ENCODE measurements around the gene IKZF2.

Gene IKZF2

DNA sequence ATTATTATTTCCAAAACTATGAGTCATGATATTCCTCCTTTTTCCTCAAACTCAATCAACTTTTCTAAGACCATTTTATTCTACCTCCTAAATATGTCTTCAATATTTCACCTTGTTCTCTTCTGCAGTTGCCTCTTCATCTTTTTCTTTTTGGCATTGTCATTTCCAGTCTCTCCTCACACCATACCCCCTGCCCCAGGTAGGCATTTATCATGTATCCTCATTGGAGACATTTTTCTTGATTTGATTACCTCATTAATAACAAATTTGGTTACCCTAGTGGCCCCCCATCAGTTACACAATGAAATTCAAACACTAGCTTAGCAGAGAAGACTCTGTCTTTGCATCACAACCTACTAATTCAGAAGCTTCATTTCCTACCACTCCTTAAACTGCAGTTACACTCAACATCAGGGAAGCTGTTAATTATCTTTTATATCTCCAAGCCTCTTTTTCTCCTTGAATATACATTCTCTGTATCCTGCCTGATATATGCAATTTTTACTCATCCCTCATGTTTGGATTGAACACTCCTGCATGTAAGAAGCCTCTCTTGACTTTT lies 133.0 kb downstream of the IKZF2 start:
- ChIA-PET CTCF (no interaction called here), POLR2A (no interaction called here)
- TF ChIP-seq CTBP1 (IDR thresholded peaks at IDR 0.05; ENCODE audit: borderline replicate concordance) (no peak), ARNT (IDR thresholded peaks at IDR 0.05) (no peak), ELF4 (IDR thresholded peaks at IDR 0.05) (no peak), BHLHE40 (IDR thresholded peaks at IDR 0.05; ENCODE audit: borderline replicate concordance) (no peak), LEF1 (IDR thresholded peaks at IDR 0.05; ENCODE audit: borderline replicate concordance) (no peak), NFRKB (IDR thresholded peaks at IDR 0.05) (no peak), ZNF384 (IDR thresholded peaks at IDR 0.05) (no peak), SP1 (IDR thresholded peaks at IDR 0.05) (no peak), L3MBTL2 (conservative IDR thresholded peaks at IDR 0.05) (no peak)
- no peak for DNase-seq (ENCODE audit: extremely low spot score)

DNA sequence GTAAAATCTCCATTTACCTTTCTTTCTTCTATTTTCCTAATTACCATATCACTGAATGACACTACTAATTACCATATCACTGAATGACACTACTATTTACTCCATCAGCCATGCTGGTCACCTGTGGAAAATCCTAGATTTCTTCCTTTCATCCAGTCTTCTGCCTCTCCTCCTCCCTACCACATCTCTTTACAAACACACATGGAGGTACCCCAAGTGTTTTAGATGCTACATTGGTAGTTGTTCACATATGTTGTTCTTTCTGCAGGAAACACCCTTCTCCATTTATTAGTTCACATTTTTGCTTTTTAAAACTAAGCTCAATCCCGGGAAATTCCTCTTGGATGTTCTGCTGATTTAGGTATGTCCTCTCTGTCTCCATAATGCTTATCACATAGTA lies 134.0 kb downstream of the IKZF2 start:
- no peak for DNase-seq (ENCODE audit: extremely low spot score)
- ChIA-PET CTCF (no interaction called here), POLR2A (no interaction called here)
- TF ChIP-seq CTBP1 (IDR thresholded peaks at IDR 0.05; ENCODE audit: borderline replicate concordance), result no peak
- no peak for TF ChIP-seq FOXK2 (IDR thresholded peaks at IDR 0.05)
- TF ChIP-seq ZNF384 (IDR thresholded peaks at IDR 0.05), result no peak
- no peak for TF ChIP-seq LEF1 (IDR thresholded peaks at IDR 0.05; ENCODE audit: borderline replicate concordance)
- TF ChIP-seq NFRKB (IDR thresholded peaks at IDR 0.05), result no peak
- no peak for TF ChIP-seq SUZ12 (IDR thresholded peaks at IDR 0.05)
- no peak for TF ChIP-seq BHLHE40 (IDR thresholded peaks at IDR 0.05; ENCODE audit: borderline replicate concordance)
- TF ChIP-seq SP1 (IDR thresholded peaks at IDR 0.05), result no peak
- TF ChIP-seq, protein P1, sequence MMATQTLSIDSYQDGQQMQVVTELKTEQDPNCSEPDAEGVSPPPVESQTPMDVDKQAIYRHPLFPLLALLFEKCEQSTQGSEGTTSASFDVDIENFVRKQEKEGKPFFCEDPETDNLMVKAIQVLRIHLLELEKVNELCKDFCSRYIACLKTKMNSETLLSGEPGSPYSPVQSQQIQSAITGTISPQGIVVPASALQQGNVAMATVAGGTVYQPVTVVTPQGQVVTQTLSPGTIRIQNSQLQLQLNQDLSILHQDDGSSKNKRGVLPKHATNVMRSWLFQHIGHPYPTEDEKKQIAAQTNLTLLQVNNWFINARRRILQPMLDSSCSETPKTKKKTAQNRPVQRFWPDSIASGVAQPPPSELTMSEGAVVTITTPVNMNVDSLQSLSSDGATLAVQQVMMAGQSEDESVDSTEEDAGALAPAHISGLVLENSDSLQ (IDR thresholded peaks at IDR 0.05), result no peak
- no peak for TF ChIP-seq ELF4 (IDR thresholded peaks at IDR 0.05)
- TF ChIP-seq FOXA1 (IDR thresholded peaks at IDR 0.05), result no peak

DNA sequence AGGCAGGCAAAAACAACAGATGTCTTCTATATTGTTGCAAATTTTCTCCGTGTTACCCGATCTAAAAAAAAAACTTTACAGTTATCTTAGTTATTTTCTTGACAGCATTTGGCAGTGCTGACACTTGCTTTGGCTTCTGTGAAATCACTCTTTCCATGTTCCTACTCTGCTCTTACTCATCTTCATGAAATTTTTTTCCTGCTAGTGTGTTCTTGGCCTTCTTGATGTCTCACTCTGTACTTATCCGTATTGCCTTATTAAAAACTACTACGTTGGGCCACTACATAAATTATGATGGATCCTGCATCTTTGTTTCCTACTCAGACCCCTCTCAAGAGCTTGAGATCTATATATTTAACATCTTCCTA lies 134.4 kb downstream of the IKZF2 start:
- DNase-seq (ENCODE audit: extremely low spot score), result no peak
- ChIA-PET CTCF (no interaction called here), POLR2A (no interaction called here)
- TF ChIP-seq LEF1 (IDR thresholded peaks at IDR 0.05; ENCODE audit: borderline replicate concordance), result no peak
- no peak for TF ChIP-seq FOXA1 (IDR thresholded peaks at IDR 0.05)
- TF ChIP-seq, protein P1 (IDR thresholded peaks at IDR 0.05), result no peak
- no peak for TF ChIP-seq CTBP1 (IDR thresholded peaks at IDR 0.05; ENCODE audit: borderline replicate concordance)
- no peak for TF ChIP-seq ELF4 (IDR thresholded peaks at IDR 0.05)
- no peak for TF ChIP-seq HDGF (IDR thresholded peaks at IDR 0.05; ENCODE audit: borderline replicate concordance)
- no peak for TF ChIP-seq ARNT (IDR thresholded peaks at IDR 0.05)
- no peak for TF ChIP-seq L3MBTL2 (conservative IDR thresholded peaks at IDR 0.05)
- no peak for TF ChIP-seq ZNF384 (IDR thresholded peaks at IDR 0.05)
- no peak for TF ChIP-seq TARDBP (IDR thresholded peaks at IDR 0.05)
- no peak for TF ChIP-seq NFRKB (IDR thresholded peaks at IDR 0.05)
- TF ChIP-seq SUZ12 (IDR thresholded peaks at IDR 0.05), result no peak

DNA sequence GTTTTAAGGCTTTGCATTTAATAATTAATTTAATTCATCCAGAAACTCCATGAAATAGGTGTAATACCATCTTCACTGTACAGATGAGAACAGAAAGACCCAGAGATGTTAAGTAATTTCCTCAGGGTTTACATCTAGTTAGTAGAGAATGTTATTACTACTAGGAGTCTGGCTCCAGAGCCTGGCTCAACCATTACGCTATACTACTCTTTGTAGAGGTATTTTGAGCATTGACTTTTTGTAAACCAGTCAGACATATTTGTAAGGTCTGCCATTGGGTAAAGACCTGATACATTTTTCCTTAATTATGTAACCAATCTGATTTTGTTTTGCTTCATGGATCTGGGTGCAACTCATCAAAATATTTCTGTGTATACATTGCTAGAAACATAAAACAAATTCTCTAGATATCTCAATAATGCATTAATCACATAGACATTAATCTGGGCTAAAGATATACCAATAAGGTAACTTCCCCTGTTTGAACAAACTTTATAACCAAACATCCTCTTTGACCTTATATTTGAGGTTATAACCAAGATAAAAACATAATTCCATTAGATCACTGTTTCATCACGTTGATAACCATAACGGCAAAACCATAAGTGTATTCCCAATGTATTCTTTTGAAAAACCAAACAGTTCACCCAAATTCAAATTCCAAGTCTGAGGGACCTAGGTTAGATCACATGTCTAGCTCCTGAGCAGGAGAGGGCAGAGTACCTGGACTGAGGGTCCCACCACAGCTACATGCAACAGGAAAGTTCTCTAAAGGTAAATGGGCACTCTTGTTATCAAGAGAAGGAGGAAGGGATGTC lies 135.0 kb downstream of the IKZF2 start:
- ChIA-PET CTCF (no interaction called here), POLR2A (no interaction called here)
- no peak for TF ChIP-seq CTBP1 (IDR thresholded peaks at IDR 0.05; ENCODE audit: borderline replicate concordance)
- TF ChIP-seq, protein P1 (IDR thresholded peaks at IDR 0.05), result no peak
- DNase-seq (ENCODE audit: extremely low spot score), result no peak

DNA sequence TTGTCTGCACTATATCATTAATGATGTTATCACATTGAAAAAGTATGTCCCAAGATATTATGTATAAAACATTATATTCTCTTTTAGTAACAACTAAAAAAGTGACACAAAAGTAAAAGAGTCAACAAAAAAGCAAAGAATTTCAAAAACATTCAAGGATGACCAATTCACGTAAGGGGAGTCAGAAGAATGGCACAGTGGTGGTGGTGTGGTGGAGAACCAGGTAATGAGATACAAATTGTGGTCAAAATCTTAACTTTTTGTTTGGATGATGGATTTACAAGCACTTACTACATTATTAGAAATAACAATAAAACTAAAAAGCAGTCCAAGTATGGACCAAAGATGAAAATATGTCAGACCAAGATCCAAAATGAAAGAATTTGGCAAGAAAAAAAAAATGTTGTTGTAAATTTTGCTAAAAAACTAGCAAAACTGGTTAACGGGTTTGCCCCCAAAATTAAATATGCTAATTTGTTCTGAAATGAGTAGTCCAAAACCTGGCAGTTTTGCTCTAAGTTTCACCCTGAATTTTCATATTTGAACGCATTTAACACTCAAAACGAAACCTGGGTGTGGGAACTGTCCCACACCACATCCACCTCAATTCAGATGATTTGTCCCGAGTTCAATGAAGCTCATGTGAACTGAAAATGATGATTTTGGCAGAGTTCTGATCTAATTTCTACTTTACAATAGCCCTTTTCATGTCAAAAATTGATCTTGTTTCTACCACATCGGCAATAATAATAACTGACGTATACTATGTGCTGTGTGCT lies 135.8 kb downstream of the IKZF2 start:
- ChIA-PET POLR2A (no interaction called here), CTCF (no interaction called here)
- TF ChIP-seq LEF1 (IDR thresholded peaks at IDR 0.05; ENCODE audit: borderline replicate concordance) (no peak), BHLHE40 (IDR thresholded peaks at IDR 0.05; ENCODE audit: borderline replicate concordance) (no peak), L3MBTL2 (conservative IDR thresholded peaks at IDR 0.05) (no peak), FOXM1 (IDR thresholded peaks at IDR 0.05; ENCODE audit: borderline replicate concordance) (no peak), FOXK2 (IDR thresholded peaks at IDR 0.05) (no peak), TARDBP (IDR thresholded peaks at IDR 0.05) (no peak), SUZ12 (IDR thresholded peaks at IDR 0.05) (no peak), ARNT (IDR thresholded peaks at IDR 0.05) (no peak), HDGF (IDR thresholded peaks at IDR 0.05; ENCODE audit: borderline replicate concordance) (no peak), ZNF384 (IDR thresholded peaks at IDR 0.05) (no peak)
- no peak for DNase-seq (ENCODE audit: extremely low spot score)

DNA sequence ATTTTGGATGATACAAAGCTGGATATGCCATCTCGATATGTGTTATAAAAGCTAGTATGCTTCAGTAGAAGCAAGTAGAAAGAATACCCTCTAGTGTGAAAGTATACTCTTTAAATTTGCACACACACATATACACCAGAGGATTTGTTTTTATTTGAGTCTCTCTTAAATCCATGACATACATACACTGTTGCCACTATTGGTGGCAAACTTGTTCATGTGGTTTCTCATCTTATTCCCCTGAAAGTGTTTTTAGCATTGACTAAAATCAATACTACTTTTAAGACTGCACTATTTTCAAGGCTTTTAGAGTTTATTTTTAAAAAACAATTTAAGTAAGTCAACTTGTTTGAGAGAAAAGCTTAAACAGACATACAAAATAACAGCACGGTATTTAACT lies 137.4 kb downstream of the IKZF2 start:
- DNase-seq (ENCODE audit: extremely low spot score), result no peak
- ChIA-PET POLR2A (no interaction called here), CTCF (no interaction called here)
- TF ChIP-seq ZNF384 (IDR thresholded peaks at IDR 0.05) (no peak), BHLHE40 (IDR thresholded peaks at IDR 0.05; ENCODE audit: borderline replicate concordance) (no peak), SP1 (IDR thresholded peaks at IDR 0.05) (no peak), FOXK2 (IDR thresholded peaks at IDR 0.05) (no peak), CTBP1 (IDR thresholded peaks at IDR 0.05; ENCODE audit: borderline replicate concordance) (no peak), ARNT (IDR thresholded peaks at IDR 0.05) (no peak), SUZ12 (IDR thresholded peaks at IDR 0.05) (no peak)

All from HEK293T (cell line).